Natural killer cell (primary cell): ENCODE results near the gene HOXB1. TPM values are rescaled to one million over a fixed set of nuclear protein-coding genes. Genes with fewer than 3 reads are reported as not detected.

ENCODE experiments used
- ATAC-seq, 3 donors: fragments of 150-1000 bp in 2 of 3; fragments of 200-7000 bp in 1 of 3; cut with Tn5 transposase; 1 replicate in 1 of 3; 2 replicates in 2 of 3; pipeline ENCODE4 v1.10.0; 2021; ENCODE audit warnings: mild to moderate bottlenecking in 2 of 3, moderate library complexity in 2 of 3
- DNase-seq, 2 donors: peaks; one replicate each; pipeline versions ENCODE4 v3.0.0 to v3.0.0-alpha.2; 2013 to 2021; ENCODE audit warnings: mixed read lengths in 1 of 2
- H3K27ac ChIP-seq: one replicate; pipeline ENCODE4 v1.5.1; 2013; ENCODE audit warnings: mild to moderate bottlenecking, low read length
- H3K27me3 ChIP-seq: one replicate; pipeline ENCODE4 v1.6.1; 2013; ENCODE audit warnings: low read length; ENCODE audit not compliant: control insufficient read depth, insufficient read depth
- H3K36me3 ChIP-seq: one replicate; pipeline ENCODE4 v1.6.1; 2013; ENCODE audit warnings: low read length; ENCODE audit not compliant: control insufficient read depth, insufficient read depth
- H3K4me1 ChIP-seq: one replicate; pipeline ENCODE4 v1.6.1; 2013; ENCODE audit warnings: low read length; ENCODE audit not compliant: control insufficient read depth, insufficient read depth
- H3K4me3 ChIP-seq: one replicate; pipeline ENCODE4 v1.5.1; 2013; ENCODE audit warnings: low read length
- H3K9me3 ChIP-seq: one replicate; pipeline ENCODE4 v1.6.1; 2013; ENCODE audit warnings: low read length; ENCODE audit not compliant: control insufficient read depth, insufficient read depth
- H3K27ac Mint-ChIP-seq, 2 donors: one replicate each; pipeline ENCODE4 v1.8.0; 2022; ENCODE audit warnings: mild to moderate bottlenecking in 2 of 2, mixed read lengths in 2 of 2, moderate library complexity in 1 of 2
- H3K27me3 Mint-ChIP-seq, 2 donors: one replicate each; pipeline ENCODE4 v1.8.0; 2022; ENCODE audit warnings: low read depth in 2 of 2, mixed read lengths in 2 of 2
- H3K36me3 Mint-ChIP-seq: one replicate; pipeline ENCODE4 v1.8.0; 2022; ENCODE audit warnings: mixed read lengths
- H3K4me1 Mint-ChIP-seq, 2 donors: one replicate each; pipeline ENCODE4 v1.8.0; 2022; ENCODE audit warnings: mixed read lengths in 2 of 2
- H3K4me3 Mint-ChIP-seq: one replicate; pipeline ENCODE4 v1.8.0; 2022; ENCODE audit warnings: mild to moderate bottlenecking, moderate library complexity, mixed read lengths
- H3K9me3 Mint-ChIP-seq, 2 donors: one replicate each; pipeline ENCODE4 v1.8.0; 2022; ENCODE audit warnings: mixed read lengths in 2 of 2
- CTCF ChIP-seq: fragments of 200-600 bp; IDR thresholded peaks from one replicate; pipeline ENCODE4 v1.8.0; 2022; ENCODE audit warnings: antibody characterized with exemption
- WGBS: methylation state at CpG from one replicate; pipeline ENCODE4 v1.1.7; 2013; ENCODE audit warnings: missing lambda C conversion rate; ENCODE audit not compliant: insufficient coverage; 5-methylcytosine and 5-hydroxymethylcytosine counted together
- intact Hi-C: fragments of 100-400 bp; cut with micrococcal nuclease; formaldehyde crosslinking; loops from one replicate; pipeline ENCODE4 v1.14.2; 2022
- total RNA-seq, 4 donors: library from RNA; stranded (reverse); fragments of 120-200 nt in 1 of 4; gene quantifications; one replicate each; pipeline versions ENCODE4 v1.2.3 to v1.2.4, GENCODE V29; 2013 to 2022

HOXB1 gene
- total RNA-seq, 3 donors from 2014 or later (not counting 1 experiment from before 2014, with no cell fraction given): not detected

GRCh38 chr17:48488548-48489106 lies 42.2 kb downstream of the HOXB1 start:
- 5% methylated on average over 3 of the region's 3 CpGs for WGBS
- Histone ChIP-seq H3K4me3 (no peak overlapping the region), H3K9me3 (no peaks in the 10 kb centered on the region), H3K36me3 (no peaks in the 10 kb centered on the region), H3K27ac (no peak overlapping the region), H3K27me3 (peaks cover 6% of the 10 kb centered on the region), H3K4me1 (peaks cover 14% of the 10 kb centered on the region)
- Mint-ChIP-seq H3K27me3 (peaks cover 6 to 8% of the 10 kb centered on the region in 2 donors), H3K4me1 (peaks cover 6 to 12% of the 10 kb centered on the region in 2 donors), H3K9me3 (no peaks in the 10 kb centered on the region), H3K4me3 (no peak overlapping the region), H3K27ac (no peak overlapping the region), H3K36me3 (no peaks in the 10 kb centered on the region)
- ATAC-seq: no peak
- intact Hi-C loops: no loop called here
- no peak for DNase-seq
- no peak for TF ChIP-seq CTCF

- TF ChIP-seq CTCF: no peak
- Histone ChIP-seq H3K27ac (no peak overlapping the region), H3K27me3 (no peaks in the 10 kb centered on the region), H3K4me1 (peaks cover 12% of the 10 kb centered on the region), H3K9me3 (no peaks in the 10 kb centered on the region), H3K36me3 (no peaks in the 10 kb centered on the region), H3K4me3 (no peak overlapping the region)
- H3K27ac Mint-ChIP-seq: no peak overlapping the region
- no peak for DNase-seq
- H3K4me1 Mint-ChIP-seq: peaks cover 13 to 26% of the 10 kb centered on the region in 2 donors
- H3K4me3 Mint-ChIP-seq: no peak overlapping the region
- no peaks in the 10 kb centered on the region for H3K9me3 Mint-ChIP-seq
- no peak for ATAC-seq
- H3K27me3 Mint-ChIP-seq: peaks cover 6 to 8% of the 10 kb centered on the region in 2 donors
- intact Hi-C loops: no loop called here
- H3K36me3 Mint-ChIP-seq: no peaks in the 10 kb centered on the region
- 100% methylated on average over 1 of the region's 2 CpGs for WGBS
These were observed 43.6 kb downstream of the HOXB1 start for GRCh38 chr17:48487221-48487620.

DNA sequence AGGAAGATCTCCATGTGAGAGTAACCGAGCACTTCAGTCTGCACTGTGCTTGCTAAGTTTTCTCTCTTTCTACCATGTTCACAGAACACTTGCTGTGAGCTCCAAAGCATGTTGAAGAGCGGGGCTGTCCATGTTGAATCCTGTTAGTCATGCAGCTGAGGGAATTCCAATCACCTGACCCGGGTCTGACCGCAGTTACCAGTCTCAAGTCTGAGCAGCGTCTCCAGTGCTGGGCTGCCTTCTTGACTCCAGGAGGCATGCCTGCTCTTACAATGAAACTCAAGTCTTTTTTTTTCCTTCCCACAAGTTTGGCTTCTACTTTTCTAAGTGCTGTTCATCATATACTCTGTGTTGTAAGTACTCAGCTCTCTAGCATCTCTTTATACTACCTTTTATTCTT lies 44.3 kb downstream of the HOXB1 start:
- no peaks in the 10 kb centered on the region for H3K9me3 ChIP-seq
- H3K4me1 Mint-ChIP-seq: peaks cover 13 to 31% of the 10 kb centered on the region in 2 donors
- H3K4me3 Mint-ChIP-seq: no peak overlapping the region
- no peaks in the 10 kb centered on the region for H3K9me3 Mint-ChIP-seq
- no peaks in the 10 kb centered on the region for H3K27me3 ChIP-seq
- H3K27me3 Mint-ChIP-seq: peaks cover 6 to 8% of the 10 kb centered on the region in 2 donors
- H3K27ac Mint-ChIP-seq: no peak overlapping the region
- no peak overlapping the region for H3K27ac ChIP-seq
- DNase-seq: no peak
- H3K36me3 Mint-ChIP-seq: no peaks in the 10 kb centered on the region
- no peak for ATAC-seq
- intact Hi-C loops: no loop called here
- H3K4me3 ChIP-seq: no peak overlapping the region
- H3K36me3 ChIP-seq: no peaks in the 10 kb centered on the region
- WGBS: 91% methylated on average over 5 of the region's 5 CpGs
- no peak for TF ChIP-seq CTCF
- peaks cover 11% of the 10 kb centered on the region for H3K4me1 ChIP-seq

GRCh38 chr17:48484850-48485249 lies 46.0 kb downstream of the HOXB1 start:
- peak in 1 of 3 donors; percentile 49 for ATAC-seq
- no peak for TF ChIP-seq CTCF
- peaks cover 3 to 8% of the 10 kb centered on the region in 2 donors for H3K27me3 Mint-ChIP-seq
- Histone ChIP-seq H3K4me3 (no peak overlapping the region), H3K27ac (no peak overlapping the region), H3K9me3 (no peaks in the 10 kb centered on the region), H3K36me3 (no peaks in the 10 kb centered on the region), H3K4me1 (peaks cover 11% of the 10 kb centered on the region), H3K27me3 (no peaks in the 10 kb centered on the region)
- no peak for DNase-seq
- H3K4me1 Mint-ChIP-seq: peaks cover 13 to 31% of the 10 kb centered on the region in 2 donors
- intact Hi-C loops: no loop called here
- no peak overlapping the region for H3K27ac Mint-ChIP-seq
- WGBS: 67% methylated on average over 2 of the region's 2 CpGs
- H3K36me3 Mint-ChIP-seq: no peaks in the 10 kb centered on the region
- H3K4me3 Mint-ChIP-seq: no peak overlapping the region
- no peaks in the 10 kb centered on the region for H3K9me3 Mint-ChIP-seq
